Stimulated activated CD8-positive, alpha-beta memory T cell treated with anti-CD3 and anti-CD28 coated beads, Interleukin-12 subunit alpha, Interleukin-12 subunit beta, amount 100 ng/mL, for 24 hours (primary cell): ENCODE results near the gene TIMP2.
"Not testable (repeated sequence)": the region's sequence is repeated elsewhere in the genome, so short reads cannot be mapped to it uniquely, and the experiment has no call there.

Source experiments
- DNase-seq: peaks from one replicate; pipeline ENCODE4 v3.0.0-alpha.2; 2020; ENCODE audit errors: extremely low read depth

The TIMP2 gene

DNA sequence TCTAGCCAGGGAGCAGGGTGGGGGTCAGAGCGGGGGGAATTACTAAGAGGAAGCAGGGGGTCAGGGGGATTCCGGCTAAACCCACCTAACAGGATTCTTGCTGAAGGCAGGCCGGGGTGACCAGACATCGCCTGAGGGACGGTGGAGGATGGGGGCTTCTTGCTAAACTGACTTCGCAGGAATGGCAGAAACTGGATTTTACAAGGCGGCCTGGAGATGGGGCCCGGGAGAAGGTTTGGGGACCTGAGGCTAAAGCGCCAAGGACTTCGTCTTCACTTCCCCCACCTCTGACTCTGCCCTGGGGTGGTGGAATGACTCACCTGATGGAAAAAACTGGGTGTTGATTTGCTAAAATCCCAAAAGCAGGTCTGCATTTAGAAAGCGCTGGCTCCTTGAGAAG lies 31.1 kb upstream of the TIMP2 start:
- no peak for DNase-seq

DNA sequence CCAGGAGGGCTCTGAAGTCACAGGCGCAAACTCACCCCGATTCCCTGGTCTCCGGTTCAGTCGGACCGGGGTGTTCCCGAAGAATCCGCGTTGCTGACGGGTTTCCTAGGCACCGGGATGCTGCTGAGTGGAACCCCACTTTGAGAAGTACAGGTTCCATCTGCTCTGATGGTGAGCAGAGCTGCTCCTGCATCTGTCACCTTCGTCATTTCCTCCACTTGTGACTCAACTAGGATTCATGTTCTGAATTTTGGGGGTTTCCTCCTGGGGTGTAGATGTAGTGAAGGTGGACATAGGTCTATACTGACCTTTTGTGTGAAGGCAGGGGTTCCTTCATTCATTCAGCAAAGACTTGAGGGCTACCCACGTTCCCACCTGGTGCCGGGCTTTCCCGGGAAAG lies 29.5 kb upstream of the TIMP2 start:
- DNase-seq, result no peak

DNA sequence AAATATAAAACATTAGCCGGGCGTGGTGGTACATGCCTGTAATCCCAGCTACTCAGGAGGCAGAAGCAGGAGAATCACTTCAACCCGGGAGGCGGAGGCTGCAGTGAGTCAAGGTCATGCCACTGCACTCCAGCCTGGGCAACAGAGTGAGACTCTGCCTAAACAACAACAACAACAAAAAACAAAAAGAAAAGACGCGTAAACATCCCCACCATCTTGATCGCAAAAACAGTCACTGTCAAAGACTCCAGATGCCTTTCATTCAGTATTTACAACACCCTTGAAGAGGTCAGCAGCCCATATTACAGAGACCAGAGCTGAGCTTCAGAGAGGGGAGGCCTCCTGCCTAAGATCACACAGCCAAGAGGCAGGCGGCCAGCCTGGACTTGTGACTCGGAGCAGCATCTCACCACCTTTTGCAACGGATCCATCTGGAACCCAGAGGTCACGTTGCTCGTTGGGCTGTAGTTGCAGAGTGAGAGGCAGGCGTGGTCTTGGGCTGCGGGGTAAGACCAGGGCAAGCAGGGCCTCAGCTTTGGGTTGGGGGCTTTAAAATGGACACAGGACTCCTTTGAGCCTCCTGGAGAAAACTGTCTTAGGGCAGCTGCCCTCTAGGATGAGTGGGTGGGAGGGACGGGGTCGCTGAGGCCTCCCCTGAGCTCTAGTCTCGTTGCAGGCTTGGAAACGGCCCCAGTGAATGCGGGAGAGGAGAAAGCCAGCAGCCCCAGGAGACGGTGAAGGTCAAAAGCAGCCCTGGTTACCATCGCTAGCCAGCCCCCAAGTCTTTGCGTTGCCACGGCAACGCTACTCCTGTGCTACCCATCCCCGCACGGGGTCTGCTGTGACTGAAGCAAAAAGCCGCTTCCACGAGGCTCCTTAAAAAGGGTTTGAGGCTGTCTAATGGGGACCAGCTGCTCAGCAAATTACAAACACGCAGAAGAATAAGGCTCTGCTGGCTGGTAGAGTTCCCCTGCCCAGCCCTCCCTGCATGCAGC lies 28.5 kb upstream of the TIMP2 start:
- DNase-seq, result no peak

DNA sequence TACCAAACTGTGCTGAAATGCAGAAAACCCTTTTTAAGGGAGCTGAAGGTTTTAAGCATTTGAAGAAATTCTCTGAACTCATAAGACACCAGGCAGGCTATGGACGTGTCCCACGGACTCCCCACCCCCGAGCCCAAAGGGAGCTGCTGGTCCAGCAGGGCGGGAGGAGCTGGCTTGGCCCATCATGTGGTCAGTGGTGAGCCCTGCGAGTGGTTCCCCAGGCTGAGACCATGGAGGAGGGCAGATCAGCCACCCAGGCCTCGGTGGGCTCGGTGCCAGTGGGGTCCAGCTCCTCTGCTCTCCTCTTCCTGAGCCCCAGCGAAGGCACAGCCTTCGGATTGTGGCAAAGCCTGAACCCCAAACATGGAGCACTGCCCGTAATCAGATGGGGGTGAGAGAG lies 27.5 kb upstream of the TIMP2 start:
- DNase-seq, result no peak

DNA sequence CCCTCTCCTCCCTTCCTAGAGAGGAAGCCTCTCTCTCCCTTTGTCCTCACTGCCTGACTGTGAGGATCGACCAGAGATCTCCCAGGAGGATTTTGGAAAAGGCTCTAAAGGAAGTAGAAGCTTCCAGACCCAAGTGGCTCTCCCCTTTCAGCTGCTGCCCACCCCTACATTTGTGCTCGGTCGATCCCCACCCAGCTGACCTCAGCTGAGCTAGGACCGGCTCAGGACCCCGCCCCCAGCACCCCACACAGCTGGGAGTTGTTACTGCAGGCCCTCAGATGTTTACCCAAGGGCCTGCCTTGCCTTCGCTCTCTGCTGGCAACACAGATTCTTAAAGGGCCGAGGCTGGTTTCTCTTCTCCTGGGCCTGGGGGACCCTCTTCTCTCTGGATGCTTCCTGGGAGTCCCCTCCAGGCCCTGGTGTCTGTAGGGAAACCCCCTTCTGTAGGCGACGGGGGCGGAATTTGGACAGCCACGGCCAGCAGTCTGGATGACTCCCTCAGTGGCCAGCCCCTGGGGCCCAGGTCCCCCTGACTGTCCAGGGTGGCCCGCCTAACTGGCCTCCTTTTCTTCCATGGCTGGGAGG lies 26.9 kb upstream of the TIMP2 start:
- DNase-seq, result no peak

DNA sequence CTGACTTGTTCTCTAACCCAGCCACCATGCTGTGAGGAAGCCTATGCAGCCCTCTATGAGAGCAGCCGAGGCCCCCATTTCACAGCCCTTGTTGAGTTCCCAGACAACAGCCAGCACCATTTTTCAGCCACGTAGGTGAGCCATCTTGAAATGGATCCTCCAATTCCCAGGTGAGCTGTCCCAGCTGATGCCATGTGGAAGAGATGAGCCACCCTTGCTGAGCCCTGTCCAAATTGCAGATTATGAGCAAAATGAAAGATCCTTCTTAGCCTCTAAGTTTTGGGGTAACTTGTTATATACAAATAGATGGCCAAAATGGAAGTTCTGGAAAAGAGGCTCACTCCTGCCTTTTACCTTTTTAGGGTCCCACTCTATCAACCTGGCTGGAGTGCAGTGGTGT lies 25.7 kb upstream of the TIMP2 start:
- no peak for DNase-seq

DNA sequence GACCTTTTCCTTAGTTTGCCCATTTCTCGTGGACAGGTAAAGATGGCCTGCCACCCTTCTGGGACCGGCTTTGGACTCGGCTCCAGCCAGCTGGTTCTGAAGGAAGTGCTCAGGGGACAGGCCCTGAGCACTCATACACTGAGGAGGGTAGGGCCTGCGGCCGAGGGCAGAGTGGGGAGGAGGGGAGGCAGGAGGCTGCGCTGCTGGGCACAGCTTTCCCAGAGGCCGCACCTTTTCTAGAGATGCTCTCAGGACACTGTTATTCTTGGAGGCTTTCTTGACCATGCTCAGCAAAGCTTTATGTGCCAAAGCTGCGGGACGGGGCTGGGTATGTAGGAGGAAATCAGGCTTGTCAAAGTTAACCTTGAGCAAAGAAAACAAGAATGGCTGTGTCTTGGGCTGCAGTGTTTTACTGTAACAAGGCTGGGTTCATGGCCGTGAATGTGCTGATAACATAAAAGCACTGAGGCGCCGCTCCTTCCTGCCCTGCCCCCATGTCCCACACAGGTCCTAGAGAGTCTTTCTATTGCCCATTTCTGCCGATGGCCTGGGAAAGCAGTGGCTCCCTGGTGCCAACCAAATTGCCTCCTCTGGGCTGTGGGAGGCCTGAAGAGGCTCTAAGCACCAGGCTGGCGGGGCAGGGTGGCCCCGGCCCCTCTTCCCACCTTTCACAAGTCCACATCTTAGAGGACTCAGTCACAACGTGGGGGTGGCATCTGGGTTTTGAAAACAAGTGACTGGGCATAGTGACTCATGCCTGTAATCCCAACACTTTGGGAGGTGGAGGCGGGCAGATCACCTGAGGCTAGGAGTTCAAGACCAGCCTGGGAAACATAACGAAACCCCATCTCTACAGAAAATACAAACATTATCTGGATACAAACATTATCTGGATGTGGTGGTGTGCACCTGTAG lies 22.3 kb upstream of the TIMP2 start:
- DNase-seq, result no peak

DNA sequence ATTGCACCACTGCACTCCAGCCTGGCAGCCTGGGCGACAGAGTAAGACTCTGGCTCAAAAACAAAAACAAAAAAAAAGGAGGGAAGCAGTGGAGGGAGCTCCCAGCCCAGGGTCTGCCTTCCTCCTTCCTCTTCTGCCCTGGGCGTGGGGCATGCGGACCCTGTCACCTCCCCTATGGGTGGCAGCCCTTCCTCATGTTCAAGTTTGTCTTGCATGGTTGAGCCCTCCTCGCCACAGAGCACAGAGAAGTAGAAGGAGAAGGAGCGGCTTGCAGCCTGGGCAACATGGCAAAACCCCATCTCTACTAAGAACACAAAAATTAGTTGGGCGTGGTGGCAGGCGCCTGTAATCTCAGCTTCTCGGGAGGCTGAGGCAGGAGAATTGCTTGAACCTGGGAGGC lies 21.4 kb upstream of the TIMP2 start:
- DNase-seq, result no peak

DNA sequence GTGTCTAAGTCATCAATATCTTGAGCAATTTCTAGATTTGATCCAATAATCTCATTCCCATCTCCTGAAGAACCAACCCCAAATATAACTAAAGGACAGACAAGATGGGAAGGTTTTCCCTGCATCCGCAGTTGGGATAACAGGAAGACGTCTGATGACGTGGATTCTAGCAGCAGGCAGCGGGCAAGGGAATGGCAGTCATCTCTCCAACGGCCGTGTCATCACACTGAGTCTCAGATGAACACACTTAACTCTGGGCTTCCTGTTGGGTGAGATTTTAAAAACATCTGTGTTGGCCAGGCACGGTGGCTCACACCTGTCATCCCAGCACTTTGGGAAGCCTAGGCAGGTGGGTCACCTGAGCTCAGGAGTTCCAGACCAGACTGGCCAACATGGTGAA lies 20.9 kb upstream of the TIMP2 start:
- no peak for DNase-seq

DNA sequence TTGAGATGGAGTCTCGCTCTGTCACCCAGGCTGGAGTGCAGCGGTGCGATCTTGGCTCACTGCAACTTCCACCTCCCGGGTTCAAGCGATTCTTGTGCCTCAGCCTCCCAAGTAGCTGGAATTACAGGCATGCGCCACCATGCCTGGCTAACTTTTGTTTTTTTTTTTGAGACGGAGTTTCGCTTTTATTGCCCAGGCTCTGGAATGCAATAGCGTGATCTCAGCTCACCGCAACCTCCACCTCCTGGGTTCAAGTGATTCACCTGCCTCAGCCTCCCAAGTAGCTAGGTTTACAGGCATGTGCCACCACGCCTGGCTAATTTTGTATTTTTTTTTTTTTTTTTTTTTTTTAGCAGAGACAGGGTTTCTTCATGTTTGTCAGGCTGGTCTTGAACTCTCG lies 20.3 kb upstream of the TIMP2 start:
- not testable (repeated sequence) for DNase-seq

DNA sequence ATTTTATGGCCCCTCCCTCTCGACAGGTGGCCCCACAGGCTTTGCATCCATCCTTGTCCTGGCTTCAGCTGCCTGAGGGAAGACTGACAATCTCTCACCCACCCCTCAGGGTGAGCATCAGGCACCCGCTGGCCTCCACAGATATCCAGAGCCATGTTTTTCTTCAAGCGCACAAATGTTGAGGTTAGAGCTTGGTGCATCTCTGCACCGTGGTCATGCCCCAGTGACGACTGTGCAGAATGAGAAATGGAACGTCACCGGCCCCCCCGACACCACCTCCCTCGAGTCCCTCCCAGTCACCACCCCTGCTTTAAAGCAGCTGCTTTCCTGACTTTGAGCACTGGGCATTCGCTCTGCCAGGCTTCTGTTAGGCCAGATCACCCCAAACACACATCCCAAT lies 19.8 kb upstream of the TIMP2 start:
- DNase-seq, result no peak

DNA sequence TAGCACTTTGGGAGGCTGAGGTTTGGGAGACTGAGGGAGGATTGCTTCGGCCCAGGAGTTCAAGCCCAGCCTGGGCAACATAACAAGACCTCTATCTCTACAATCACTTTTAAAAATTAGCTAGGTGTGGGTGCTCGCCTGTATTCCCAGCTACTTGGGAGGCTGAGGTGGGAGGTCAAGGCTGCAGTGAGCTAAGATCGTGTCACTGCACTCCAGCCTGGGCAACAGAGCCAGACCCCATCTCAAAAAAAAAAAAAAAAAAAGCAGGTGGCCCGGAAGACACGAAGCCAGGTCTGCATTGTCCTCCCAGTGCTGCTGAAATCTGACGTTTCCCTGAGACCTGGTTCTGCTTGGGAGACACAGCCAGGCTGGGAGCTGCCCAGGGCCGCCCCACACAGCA lies 18.8 kb upstream of the TIMP2 start:
- no peak for DNase-seq

DNA sequence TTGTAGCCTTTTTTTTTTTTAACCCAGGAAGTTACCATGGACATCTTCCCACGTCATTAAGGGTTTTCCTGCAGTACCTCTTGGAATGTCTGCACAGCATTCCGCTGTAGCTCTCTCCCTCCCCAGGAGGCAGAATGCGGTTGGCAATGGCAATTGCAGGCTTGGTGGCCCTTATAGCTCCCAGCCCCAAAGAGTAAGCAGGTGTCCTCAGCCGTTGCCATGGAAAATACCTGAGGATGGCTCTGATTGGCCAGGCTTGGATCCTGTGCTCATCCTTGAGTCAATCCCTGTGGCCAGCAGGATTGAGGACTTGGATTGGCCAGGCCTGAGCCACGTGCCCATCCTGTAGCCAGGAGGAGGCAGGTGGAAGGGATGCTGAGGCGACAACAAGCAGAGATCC lies 15.5 kb upstream of the TIMP2 start:
- DNase-seq, result no peak

DNA sequence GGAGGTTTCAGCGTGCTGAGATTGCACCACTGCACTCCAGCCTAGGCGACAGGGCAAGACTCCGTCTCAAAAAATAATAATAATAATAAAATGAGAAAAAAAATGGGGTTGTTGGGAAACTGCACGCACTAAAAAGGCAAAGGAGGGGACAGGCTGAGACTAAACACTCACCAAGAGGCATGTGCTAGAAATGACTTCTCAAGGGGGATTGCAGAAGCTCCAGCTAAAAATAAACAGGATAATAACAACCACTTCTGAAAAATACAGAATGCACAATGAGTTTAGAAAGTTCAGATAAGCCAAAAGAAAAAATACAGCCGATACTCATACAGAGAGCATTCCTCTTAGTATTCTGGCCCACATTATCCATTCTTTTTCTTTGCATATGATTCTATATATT lies 15.1 kb upstream of the TIMP2 start:
- no peak for DNase-seq

DNA sequence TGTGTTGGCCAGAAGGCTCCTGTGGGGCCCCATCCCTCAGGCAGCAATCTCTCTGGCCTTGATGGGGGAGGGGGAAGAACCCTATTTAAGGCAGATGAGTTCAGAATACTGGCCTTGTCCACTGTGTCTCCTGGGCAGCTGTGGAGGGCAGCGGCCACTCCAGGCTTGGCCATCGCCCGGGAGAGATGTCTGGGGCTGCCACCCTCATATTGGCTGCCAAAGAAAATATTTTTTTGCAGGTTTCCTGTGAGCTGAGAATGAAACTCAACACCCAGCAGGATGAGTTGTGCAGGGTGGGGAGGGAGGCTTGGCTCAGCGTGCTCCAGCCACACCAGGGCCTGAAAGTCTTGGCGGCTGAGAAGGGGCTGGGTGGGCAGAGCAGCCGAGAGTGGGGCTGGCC lies 14.4 kb upstream of the TIMP2 start:
- DNase-seq, result no peak

DNA sequence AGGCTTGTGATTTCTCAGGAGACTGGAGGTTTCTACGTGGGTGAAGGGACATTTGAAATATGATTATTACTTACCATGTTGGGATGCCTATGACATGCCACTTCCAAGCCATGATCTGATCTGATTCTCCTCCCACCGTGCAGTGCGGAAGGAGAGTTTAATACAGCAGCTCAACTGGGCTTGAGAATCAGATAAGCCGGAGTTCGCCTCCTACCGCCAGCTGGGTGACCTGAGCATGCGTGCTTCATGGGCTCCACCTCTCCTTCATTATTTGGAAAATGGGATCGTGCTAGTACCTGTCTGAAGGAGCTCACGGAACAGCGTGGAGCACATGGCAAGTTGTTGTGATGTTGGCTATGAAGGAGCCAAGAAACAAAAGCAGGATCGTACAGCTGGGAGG lies 12.4 kb upstream of the TIMP2 start:
- DNase-seq, result no peak

DNA sequence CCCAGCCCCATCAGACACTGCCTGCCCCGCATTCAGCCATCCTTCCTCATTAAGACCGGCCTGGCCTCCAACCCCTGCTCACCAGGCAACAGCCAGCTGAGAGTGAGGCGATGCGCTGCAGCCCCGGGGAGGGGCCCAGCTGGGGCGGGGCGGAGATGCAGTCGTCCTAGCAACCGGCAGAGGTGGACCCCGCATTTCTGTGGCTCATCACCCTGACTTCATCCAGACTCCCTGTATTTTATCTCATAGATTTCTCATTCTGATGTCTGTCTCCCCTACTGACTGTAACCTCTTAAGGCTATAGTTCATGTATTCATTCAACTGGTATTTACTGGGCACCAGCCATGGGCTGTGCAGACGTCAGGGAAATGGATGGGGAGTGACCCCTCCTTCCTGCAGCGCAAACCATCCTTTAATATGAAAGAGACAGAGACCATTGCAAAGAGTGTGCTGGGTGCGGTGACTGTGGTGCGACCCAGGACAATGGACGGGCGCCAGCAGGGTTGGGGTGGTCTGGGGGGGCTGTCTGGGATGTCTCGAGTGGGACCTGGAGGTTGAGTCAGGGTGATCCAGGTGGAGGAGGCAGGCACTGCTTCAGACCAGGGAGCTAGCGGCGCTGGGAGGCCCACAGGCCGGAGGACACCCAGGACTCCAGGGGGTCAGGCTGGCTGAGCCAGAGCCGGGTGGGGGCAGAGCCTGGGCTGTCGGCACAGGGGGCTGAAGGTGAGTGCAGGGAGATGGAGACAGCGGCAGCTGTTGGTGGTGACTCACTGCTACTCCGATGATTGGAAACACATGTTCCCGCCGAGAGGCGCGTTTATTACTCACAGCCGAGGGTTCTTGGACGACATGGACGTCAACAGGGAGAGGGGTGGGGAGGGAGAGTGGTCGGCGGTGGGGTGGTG lies 10.5 kb upstream of the TIMP2 start:
- no peak for DNase-seq

DNA sequence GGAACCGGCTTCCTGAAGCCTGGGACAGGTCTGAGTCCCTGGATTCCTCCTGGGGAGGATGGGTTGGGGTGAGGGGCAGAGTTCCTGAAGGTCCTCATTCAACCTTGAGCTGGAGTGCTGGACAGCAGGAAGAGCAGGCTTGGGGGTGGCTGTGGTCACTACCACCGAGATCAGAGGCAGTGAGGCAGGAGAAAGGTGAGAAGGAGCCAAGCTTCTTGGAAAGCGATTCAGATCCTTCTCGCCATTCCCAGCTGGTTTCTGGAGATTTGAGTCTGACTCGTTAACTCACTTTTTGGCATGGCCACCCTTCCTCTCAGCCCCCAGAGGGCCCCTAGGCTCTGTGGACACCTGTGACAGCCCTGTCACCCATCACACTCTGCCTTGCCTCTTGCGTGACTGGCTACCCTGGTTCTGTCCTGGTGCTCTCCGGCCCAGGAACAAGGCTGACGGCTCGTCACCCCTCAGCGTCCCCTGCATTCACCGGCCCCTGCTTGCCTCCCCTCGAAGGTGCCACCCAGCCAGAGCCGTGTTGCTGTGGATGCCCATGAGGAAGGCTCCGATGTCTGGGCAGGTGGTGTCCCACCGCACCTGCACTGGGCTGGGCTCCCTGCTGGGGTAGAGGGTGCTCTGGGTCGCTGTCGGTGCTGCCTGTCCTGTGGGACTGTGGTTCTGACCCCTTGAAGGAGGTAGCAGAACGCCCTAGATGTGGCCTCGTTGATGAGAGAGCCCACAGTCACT lies 9.7 kb upstream of the TIMP2 start:
- no peak for DNase-seq

DNA sequence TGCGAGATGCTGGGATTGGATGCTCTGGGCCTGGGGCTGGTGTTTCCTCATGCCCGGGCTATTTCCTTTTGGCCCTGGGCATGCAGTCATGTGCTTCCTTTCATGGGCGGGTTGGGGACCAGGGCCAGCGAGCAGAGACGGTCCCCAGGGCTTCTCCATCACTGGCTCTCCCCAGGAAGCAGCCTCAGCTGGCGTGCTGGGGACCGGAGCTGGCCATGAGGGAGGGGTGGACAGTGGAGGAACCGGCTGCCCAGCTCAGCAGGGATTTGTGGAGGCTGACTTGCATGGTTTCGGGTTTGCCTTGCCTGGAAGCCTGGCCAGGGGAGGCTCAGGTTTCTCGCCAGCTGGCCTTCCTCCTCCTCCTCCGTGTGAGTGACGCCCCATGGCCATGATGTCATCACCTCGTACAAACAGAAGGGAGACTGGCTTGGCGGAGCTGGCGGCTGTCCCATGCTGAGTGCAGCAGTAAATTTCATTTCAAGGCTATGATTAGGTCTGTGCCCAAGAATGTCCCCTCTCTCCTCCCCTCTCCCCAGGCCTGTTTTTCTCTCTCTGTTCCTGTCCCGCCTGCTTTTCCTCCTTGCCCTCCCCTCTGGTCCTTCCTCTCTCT lies 8.9 kb upstream of the TIMP2 start:
- no peak for DNase-seq
